ENCODE data around the gene FAM240A. TPM values are rescaled to one million over a fixed set of nuclear protein-coding genes. Genes with fewer than 3 reads are reported as not detected.
A peak's percentile ranks its signal among the peaks of the same experiment; 100 is the strongest.

FAM240A gene
- total and polyA plus RNA-seq, 2 donors from 2014 or later: 0.44 TPM; not detected in 1

DNA sequence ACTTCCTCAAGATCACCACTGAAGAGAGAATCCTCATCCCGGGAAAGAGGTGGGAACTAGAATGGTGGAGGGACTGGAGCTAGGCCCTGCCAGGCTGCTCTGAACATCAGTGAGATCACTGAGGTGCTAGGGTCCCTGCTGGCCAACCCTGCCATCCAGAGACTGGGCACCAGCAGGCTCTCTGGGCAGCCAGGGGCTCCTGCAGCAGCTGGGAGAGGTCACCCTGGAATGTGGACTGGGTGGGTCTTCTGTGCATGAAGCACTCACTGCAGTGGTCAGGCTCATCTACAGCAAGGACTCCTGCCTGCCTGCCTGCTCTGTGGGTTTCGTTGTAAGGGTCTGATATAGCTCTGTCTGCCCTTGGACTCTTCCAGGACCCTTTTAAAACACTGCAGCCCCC is 56.3 kb downstream of the FAM240A start:
- Histone ChIP-seq H3K27ac (ENCODE audit: low read depth in 2 of 2, low read length in 2 of 2) (no peak overlapping the region), H3K9ac (ENCODE audit: low read length in 3 of 3) (no peak overlapping the region), H3K36me3 (ENCODE audit: control insufficient read depth in 2 of 3, insufficient read depth in 3 of 3, low read length in 3 of 3) (no peaks in the 10 kb centered on the region), H3K4me1 (ENCODE audit: control insufficient read depth in 2 of 3, insufficient read depth in 2 of 3, low read depth in 1 of 3, low read length in 3 of 3) (peaks cover 0 to 9% (median 2%) of the 10 kb centered on the region in 3 donors), H3K4me3 (ENCODE audit: low read length in 3 of 3) (no peak overlapping the region), H3K27me3 (ENCODE audit: control insufficient read depth, insufficient read depth, low read length) (no peaks in the 10 kb centered on the region), H3K9me3 (ENCODE audit: control insufficient read depth in 2 of 3, insufficient read depth in 1 of 3, low read length in 3 of 3) (no peaks in the 10 kb centered on the region)
- TF ChIP-seq, protein P1, sequence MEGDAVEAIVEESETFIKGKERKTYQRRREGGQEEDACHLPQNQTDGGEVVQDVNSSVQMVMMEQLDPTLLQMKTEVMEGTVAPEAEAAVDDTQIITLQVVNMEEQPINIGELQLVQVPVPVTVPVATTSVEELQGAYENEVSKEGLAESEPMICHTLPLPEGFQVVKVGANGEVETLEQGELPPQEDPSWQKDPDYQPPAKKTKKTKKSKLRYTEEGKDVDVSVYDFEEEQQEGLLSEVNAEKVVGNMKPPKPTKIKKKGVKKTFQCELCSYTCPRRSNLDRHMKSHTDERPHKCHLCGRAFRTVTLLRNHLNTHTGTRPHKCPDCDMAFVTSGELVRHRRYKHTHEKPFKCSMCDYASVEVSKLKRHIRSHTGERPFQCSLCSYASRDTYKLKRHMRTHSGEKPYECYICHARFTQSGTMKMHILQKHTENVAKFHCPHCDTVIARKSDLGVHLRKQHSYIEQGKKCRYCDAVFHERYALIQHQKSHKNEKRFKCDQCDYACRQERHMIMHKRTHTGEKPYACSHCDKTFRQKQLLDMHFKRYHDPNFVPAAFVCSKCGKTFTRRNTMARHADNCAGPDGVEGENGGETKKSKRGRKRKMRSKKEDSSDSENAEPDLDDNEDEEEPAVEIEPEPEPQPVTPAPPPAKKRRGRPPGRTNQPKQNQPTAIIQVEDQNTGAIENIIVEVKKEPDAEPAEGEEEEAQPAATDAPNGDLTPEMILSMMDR (IDR thresholded peaks at IDR 0.05; ENCODE audit: borderline replicate concordance, extremely low read depth, insufficient read depth): no peak
- FAIRE-seq: no peak
- peak in 2 of 5 donors; percentile 5 to 38 for DNase-seq
- intact Hi-C loops (cut with DNase I): no loop called here

DNA sequence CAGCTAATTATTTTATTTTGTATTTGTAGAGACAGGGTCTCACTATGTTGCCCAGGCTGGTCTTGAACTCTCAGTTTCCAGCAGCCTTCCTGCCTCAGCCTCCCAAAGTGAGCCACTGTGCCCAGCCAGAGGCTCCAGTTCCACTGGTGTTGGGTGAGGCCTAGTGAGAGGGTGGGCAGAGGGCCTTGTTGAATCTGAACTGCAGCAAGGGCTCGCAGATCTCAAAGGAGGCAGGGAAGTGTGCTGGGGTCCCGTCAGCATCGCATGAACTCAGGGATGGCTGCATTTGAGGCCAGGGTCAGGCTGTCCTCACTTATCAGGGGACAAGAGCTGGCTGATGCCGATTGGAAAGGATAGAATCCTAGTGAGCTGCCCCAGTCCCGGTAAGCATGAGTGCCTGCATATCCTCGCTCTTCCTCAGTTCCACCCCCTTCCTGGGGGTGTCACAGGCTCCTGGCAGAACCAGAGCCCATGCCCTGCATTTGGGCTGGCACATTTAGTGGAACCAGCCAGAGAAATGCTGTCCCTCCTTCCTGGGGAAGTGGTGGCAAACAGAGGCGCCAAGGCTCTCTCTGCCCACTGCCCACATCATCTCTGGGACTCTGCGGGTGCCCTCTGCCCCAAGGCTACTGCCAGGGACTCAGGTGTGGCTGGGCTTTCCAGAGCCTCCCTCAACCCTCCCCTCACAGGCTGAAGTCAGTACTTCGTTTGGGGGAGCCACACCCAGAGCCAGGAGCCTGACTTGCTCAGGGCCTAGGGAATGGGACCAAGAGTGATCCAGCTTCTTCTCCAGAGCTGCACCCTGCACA is 57.1 kb downstream of the FAM240A start:
- intact Hi-C loops (cut with DNase I): no loop called here
- Histone ChIP-seq H3K36me3 (ENCODE audit: control insufficient read depth in 2 of 3, insufficient read depth in 3 of 3, low read length in 3 of 3) (no peaks in the 10 kb centered on the region), H3K9me3 (ENCODE audit: control insufficient read depth in 2 of 3, insufficient read depth in 1 of 3, low read length in 3 of 3) (no peaks in the 10 kb centered on the region), H3K4me1 (ENCODE audit: control insufficient read depth in 2 of 3, insufficient read depth in 2 of 3, low read depth in 1 of 3, low read length in 3 of 3) (peaks cover 0 to 3% (median 0%) of the 10 kb centered on the region in 3 donors), H3K9ac (ENCODE audit: low read length in 3 of 3) (no peak overlapping the region), H3K27me3 (ENCODE audit: control insufficient read depth, insufficient read depth, low read length) (no peaks in the 10 kb centered on the region), H3K4me3 (ENCODE audit: low read length in 3 of 3) (no peak overlapping the region), H3K27ac (ENCODE audit: low read depth in 2 of 2, low read length in 2 of 2) (no peak overlapping the region)
- TF ChIP-seq, protein P1 (IDR thresholded peaks at IDR 0.05; ENCODE audit: borderline replicate concordance, extremely low read depth, insufficient read depth): no peak
- peak in 2 of 5 donors; percentile 19 to 38 for DNase-seq
- FAIRE-seq: no peak

DNA sequence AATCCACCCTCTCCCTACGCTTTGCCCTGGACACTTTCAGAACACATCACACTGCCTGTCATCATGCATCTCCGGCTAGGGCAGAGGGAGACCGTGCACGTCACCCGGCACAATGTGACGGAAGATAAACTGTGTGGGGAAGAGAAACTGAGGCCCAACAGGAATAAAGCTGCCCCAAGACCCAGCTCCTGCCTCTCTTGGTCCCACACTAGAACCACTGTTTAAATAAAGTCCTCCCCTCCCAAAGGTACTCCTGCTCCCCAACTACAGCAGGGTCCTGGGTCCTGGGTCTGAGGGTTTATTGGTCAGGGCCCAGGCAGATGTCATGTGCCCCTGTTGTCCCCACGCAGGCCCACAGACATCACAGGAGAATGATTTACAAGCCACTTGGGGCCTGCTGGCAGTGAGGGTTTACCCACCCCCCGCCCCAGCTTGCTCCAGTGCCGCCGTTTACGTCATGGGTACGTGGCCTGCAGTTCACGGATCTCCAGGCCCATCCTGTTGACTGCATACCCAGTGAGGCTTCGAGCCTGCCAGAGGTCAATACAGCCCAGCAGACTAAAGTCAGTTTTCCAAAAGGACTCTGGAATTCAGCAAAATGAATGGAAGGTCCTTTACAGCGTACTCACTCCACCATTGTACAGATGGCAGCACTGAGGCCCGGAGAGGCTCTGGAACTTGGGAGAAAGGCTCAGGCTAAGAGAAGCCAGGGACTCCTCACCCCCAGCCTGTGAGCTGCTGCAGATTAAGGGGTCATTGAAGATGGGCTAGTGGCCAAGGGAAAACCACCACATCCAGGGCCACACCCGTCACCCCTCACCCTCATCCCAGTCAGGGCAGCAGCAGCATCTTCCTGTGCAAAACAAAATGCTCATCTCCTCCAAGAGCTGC is 57.9 kb downstream of the FAM240A start:
- intact Hi-C loops (cut with DNase I): no loop called here
- Histone ChIP-seq H3K9me3 (ENCODE audit: control insufficient read depth in 2 of 3, insufficient read depth in 1 of 3, low read length in 3 of 3) (no peaks in the 10 kb centered on the region), H3K4me1 (ENCODE audit: control insufficient read depth in 2 of 3, insufficient read depth in 2 of 3, low read depth in 1 of 3, low read length in 3 of 3) (no peaks in the 10 kb centered on the region), H3K4me3 (ENCODE audit: low read length in 3 of 3) (no peak overlapping the region), H3K36me3 (ENCODE audit: control insufficient read depth in 2 of 3, insufficient read depth in 3 of 3, low read length in 3 of 3) (peaks cover 0 to 4% (median 0%) of the 10 kb centered on the region in 3 donors), H3K27ac (ENCODE audit: low read depth in 2 of 2, low read length in 2 of 2) (no peak overlapping the region), H3K9ac (ENCODE audit: low read length in 3 of 3) (no peak overlapping the region), H3K27me3 (ENCODE audit: control insufficient read depth, insufficient read depth, low read length) (no peaks in the 10 kb centered on the region)
- DNase-seq (peak in 3 of 5 donors; percentile 4 to 47 (median 16)), FAIRE-seq (no peak)
- TF ChIP-seq, protein P1 (IDR thresholded peaks at IDR 0.05; ENCODE audit: borderline replicate concordance, extremely low read depth, insufficient read depth): no peak
